GM21619 (cell line): ENCODE data around the gene SLCO1C1.

Source experiments
- ATAC-seq: cut with Tn5 transposase; IDR thresholded peaks from one replicate; pipeline ENCODE4 v1.9.1; 2021; ENCODE audit not compliant: unreplicated experiment

SLCO1C1 gene

DNA sequence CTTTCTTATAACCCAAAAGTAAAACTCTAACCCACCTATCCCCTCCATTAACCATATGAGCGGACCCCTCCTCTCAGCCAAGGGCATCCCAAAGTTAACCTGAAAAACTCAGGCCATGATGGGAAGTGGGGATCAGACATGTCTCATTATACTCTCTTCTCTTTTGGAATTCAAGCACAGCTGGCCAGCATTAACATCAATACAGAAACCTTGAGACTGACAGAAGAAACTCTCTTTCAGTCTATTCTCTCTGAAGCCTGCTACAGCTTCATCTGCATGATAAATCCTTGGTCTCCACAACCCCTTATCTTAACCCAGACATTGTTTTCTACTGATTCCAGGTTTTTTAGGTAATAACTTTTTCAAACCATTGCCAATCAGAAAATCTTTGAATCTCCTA, 97.8 kb downstream of the SLCO1C1 start:
- no peak for ATAC-seq

GRCh38 chr12:20798554-20798953, 103.4 kb downstream of the SLCO1C1 start:
- no peak for ATAC-seq

DNA sequence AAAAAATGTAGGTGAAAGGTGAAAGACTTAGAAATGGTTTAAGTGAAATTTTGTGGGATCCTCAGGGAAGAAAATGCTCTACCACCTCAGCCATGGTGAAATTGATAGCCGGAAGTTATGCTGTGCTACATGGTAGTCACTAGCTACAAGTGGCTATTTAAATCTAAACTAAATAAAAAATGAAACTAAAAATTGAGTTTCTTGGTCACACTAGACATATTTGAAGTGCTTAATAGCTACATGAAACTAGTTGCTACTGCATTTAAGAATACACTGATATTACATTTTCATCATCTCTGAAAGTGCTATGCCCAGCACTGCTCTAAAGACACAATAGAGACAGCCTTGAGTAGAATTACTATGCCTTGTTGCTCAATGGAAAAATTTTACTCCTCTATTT, 105.0 kb downstream of the SLCO1C1 start:
- no peak for ATAC-seq

- no peak for ATAC-seq
Measured at GRCh38 chr12:20801035-20801434, 105.9 kb downstream of the SLCO1C1 start.
